ENCODE data around the gene GTF2H4. TPM values are rescaled to one million over a fixed set of nuclear protein-coding genes. Genes with fewer than 3 reads are reported as not detected.
"Not testable (repeated sequence)": the region's sequence is repeated elsewhere in the genome, so short reads cannot be mapped to it uniquely, and the experiment has no call there.

The GTF2H4 gene
- total RNA-seq, 2 donors from 2014 or later: 14.9 to 42.2 TPM

- Histone ChIP-seq H3K27ac (no peak overlapping the region), H3K9me3 (no peaks in the 10 kb centered on the region), H3K4me1 (ENCODE audit: control insufficient read depth in 1 of 2, low read depth in 2 of 2) (no peaks in the 10 kb centered on the region), H3K36me3 (peaks cover 33% of the 10 kb centered on the region), H3K4me3 (no peak overlapping the region), H3K27me3 (replicated peaks; ENCODE audit: insufficient read depth) (no peaks in the 10 kb centered on the region)
- DNase-seq (ENCODE audit: low spot score) (no peak), ATAC-seq (ENCODE audit: insufficient number of reproducible peaks, low FRiP score, low read depth) (no peak)
- TF ChIP-seq CTCF (IDR thresholded peaks at IDR 0.05): no peak
Measured at GRCh38 chr6:30898750-30899360, 9.2 kb upstream of the GTF2H4 start.

- Histone ChIP-seq H3K4me3 (no peak overlapping the region), H3K4me1 (ENCODE audit: control insufficient read depth in 1 of 2, low read depth in 2 of 2) (no peaks in the 10 kb centered on the region), H3K36me3 (peaks cover 18% of the 10 kb centered on the region), H3K9me3 (no peaks in the 10 kb centered on the region), H3K27ac (no peak overlapping the region), H3K27me3 (replicated peaks; ENCODE audit: insufficient read depth) (no peaks in the 10 kb centered on the region)
- no peak for ATAC-seq (ENCODE audit: insufficient number of reproducible peaks, low FRiP score, low read depth)
- TF ChIP-seq CTCF (IDR thresholded peaks at IDR 0.05): no peak
- no peak for DNase-seq (ENCODE audit: low spot score)
Measured at GRCh38 chr6:30900863-30901417, 7.1 kb upstream of the GTF2H4 start.

- DNase-seq (ENCODE audit: low spot score): no peak
- no peak for ATAC-seq (ENCODE audit: insufficient number of reproducible peaks, low FRiP score, low read depth)
- Histone ChIP-seq H3K4me3 (no peak overlapping the region), H3K9me3 (no peaks in the 10 kb centered on the region), H3K27me3 (replicated peaks; ENCODE audit: insufficient read depth) (no peaks in the 10 kb centered on the region), H3K27ac (no peak overlapping the region), H3K36me3 (peaks cover 17% of the 10 kb centered on the region), H3K4me1 (ENCODE audit: control insufficient read depth in 1 of 2, low read depth in 2 of 2) (no peaks in the 10 kb centered on the region)
- no peak for TF ChIP-seq CTCF (IDR thresholded peaks at IDR 0.05)
Measured at GRCh38 chr6:30901436-30901835, 6.6 kb upstream of the GTF2H4 start.

GRCh38 chr6:30902196-30902595 is 5.8 kb upstream of the GTF2H4 start:
- not testable (repeated sequence) for DNase-seq (ENCODE audit: low spot score); H3K27me3 ChIP-seq (replicated peaks; ENCODE audit: insufficient read depth); H3K4me1 ChIP-seq (ENCODE audit: control insufficient read depth in 1 of 2, low read depth in 2 of 2); ATAC-seq (ENCODE audit: insufficient number of reproducible peaks, low FRiP score, low read depth); H3K27ac ChIP-seq; H3K4me3 ChIP-seq; H3K9me3 ChIP-seq
- peaks cover 11% of the 10 kb centered on the region for H3K36me3 ChIP-seq

- ATAC-seq (ENCODE audit: insufficient number of reproducible peaks, low FRiP score, low read depth): no peak
- no peaks in the 10 kb centered on the region for H3K27me3 ChIP-seq (replicated peaks; ENCODE audit: insufficient read depth)
- H3K27ac ChIP-seq: no peak overlapping the region
- peaks cover 7% of the 10 kb centered on the region for H3K36me3 ChIP-seq
- no peak overlapping the region for H3K4me3 ChIP-seq
- no peaks in the 10 kb centered on the region for H3K9me3 ChIP-seq
- H3K4me1 ChIP-seq (ENCODE audit: control insufficient read depth in 1 of 2, low read depth in 2 of 2): peaks cover 0 to 5% of the 10 kb centered on the region in 2 donors
- no peak for DNase-seq (ENCODE audit: low spot score)
- no peak for TF ChIP-seq CTCF (IDR thresholded peaks at IDR 0.05)
Measured at GRCh38 chr6:30902709-30903108, 5.3 kb upstream of the GTF2H4 start.

- ATAC-seq (ENCODE audit: insufficient number of reproducible peaks, low FRiP score, low read depth): no peak
- TF ChIP-seq CTCF (IDR thresholded peaks at IDR 0.05): no peak
Measured at GRCh38 chr6:30903236-30903635, 4.8 kb upstream of the GTF2H4 start.

GRCh38 chr6:30907290-30907757 is 683 bp upstream of the GTF2H4 start:
- DNase-seq (ENCODE audit: low spot score); ATAC-seq (ENCODE audit: insufficient number of reproducible peaks, low FRiP score, low read depth); H3K9me3 ChIP-seq; H3K27me3 ChIP-seq (replicated peaks; ENCODE audit: insufficient read depth); H3K27ac ChIP-seq: not testable (repeated sequence)
- H3K4me1 ChIP-seq (ENCODE audit: control insufficient read depth in 1 of 2, low read depth in 2 of 2): peaks cover 7 to 16% of the 10 kb centered on the region in 2 donors
- peaks cover 12% of the 10 kb centered on the region for H3K36me3 ChIP-seq
- H3K4me3 ChIP-seq: peak overlapping the region; percentile 100

More at GRCh38 chr6:30903236-30903635, 4.8 kb upstream of the GTF2H4 start:
- Histone ChIP-seq H3K4me1 (ENCODE audit: control insufficient read depth in 1 of 2, low read depth in 2 of 2) (peaks cover 0 to 5% of the 10 kb centered on the region in 2 donors), H3K4me3 (no peak overlapping the region), H3K27ac (no peak overlapping the region), H3K9me3 (no peaks in the 10 kb centered on the region), H3K27me3 (replicated peaks; ENCODE audit: insufficient read depth) (no peaks in the 10 kb centered on the region), H3K36me3 (peaks cover 2% of the 10 kb centered on the region)
- DNase-seq (ENCODE audit: low spot score): no peak

All from thoracic aorta (tissue), 2 donors.